HG02885 (cell line): Measurements from ENCODE around the gene TAF4.

Experiments
- ATAC-seq: cut with Tn5 transposase; IDR thresholded peaks from one replicate; pipeline ENCODE4 v1.9.1; 2021; ENCODE audit warnings: mild to moderate bottlenecking; ENCODE audit not compliant: unreplicated experiment, poor library complexity

TAF4 gene

DNA sequence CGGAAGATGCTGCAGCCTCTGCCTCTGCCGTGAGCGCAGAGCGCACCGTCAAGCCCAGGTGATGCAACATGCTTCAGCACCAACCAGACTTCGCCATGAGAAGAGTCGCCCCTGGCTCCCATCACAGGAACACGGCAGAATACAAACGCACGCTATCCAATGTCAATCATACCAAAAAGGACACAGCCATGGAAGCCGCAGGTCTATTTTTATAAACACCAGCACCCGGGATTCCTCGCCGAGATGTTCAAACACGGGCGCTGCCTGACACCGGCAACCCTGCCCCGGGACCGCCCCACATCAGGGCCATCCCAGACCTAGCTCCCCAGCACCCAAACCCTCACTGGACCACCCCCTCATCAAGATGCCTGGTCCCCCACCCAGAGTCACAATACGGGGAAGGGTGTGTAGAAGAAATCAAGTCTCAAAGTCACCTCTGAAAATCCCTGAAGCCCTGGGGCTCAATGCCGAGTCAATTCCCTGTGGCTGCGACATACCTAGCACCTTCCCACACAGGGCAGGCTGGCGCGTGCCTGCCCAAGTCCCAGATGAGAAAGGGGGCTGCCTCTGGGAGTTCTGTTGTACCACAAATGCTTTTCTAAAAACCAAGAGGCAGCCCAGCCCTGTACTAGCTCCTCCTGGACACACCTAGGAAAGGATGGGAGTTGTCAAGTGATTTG lies 17.9 kb downstream of the TAF4 start:
- no peak for ATAC-seq

DNA sequence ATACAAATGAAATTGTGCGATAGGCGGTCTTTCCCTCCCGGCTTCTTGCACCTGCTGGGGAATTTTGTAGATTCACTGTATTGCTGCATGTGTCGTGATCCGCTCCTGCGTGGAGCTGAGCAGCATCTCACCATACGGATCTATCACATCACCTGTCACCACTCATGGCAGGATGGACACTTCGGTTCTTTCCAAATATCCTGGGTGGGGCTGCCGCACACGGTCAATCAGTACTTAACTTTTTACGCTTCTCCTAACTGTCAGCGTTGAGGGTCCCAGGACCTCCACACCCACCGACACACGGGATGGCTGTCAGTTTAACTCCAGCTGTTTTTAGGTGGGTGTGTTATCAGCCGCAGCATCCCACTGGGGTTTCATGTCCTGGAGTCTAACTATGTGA lies 19.2 kb downstream of the TAF4 start:
- ATAC-seq, result no peak

DNA sequence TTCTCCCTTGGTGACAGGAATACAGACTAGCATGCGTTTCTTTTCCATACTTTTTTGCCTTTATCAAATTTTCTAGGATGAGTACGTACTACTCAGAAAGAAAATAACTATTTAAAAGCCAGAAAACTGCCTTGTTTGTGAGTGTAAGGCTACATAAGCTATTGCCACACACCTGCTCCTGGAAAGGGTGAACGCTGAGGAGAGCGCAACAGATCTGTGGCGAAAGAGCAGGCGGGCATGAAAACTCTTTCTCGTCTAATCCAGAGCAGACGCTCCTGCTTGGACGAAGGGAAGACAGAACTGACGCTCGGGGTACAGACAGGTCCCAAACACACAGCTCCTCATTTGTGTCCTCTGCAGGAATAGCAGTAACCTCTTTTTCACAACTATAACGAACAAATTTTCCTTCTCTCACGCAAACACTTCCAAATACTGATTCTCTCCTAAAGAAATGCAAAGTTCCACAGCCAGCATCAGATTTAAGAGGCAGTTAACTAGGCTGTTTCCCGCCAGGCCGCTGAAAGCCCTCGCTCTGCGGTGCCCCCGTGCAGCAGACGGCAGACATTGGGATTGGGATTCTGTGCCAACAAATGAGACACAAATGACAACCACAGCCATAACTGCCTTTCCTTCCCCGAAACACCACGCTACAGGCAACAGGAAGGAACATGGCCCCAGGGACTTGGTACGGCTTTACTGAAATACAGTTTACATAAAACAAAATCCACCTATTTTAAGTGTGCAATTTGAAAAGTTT lies 20.0 kb downstream of the TAF4 start:
- no peak for ATAC-seq

DNA sequence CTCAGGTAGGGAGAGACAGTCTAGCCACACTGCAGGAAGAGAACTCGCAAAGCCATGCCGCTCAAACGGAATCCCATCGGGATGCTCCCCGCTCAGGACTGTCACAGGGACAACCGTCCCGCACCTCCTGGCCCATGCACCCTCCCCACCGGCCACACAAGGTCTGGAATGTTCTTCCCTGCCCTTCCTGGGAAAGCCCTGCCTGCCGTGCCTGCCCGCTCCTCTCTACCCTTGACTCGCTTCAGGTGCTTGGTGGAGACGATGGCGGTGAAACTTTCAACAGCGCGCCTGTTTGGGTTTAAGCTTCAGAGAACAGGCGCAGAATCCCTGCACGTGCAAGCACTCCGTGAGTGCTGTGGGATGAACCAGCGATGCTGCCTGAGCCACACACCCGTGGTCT lies 20.6 kb downstream of the TAF4 start:
- no peak for ATAC-seq

DNA sequence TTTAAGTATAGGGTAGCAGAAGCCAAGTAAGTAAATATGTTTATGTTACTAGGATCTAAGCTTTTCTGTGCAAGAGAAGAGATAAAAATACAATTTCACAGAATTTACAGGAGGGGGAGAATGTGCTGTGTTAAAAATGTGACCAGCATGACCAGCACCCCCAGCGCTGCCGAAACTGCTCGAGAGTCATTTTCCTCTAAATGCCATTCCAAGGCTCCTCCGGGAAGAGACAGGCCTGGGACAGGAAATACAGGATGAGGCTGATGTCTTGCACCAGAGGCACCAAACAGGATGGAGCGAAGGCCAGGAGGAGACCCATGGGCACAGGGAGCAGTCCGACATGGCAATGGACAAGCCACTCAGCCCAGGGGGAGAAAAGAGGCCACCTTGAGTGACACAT lies 21.1 kb downstream of the TAF4 start:
- ATAC-seq, result no peak

DNA sequence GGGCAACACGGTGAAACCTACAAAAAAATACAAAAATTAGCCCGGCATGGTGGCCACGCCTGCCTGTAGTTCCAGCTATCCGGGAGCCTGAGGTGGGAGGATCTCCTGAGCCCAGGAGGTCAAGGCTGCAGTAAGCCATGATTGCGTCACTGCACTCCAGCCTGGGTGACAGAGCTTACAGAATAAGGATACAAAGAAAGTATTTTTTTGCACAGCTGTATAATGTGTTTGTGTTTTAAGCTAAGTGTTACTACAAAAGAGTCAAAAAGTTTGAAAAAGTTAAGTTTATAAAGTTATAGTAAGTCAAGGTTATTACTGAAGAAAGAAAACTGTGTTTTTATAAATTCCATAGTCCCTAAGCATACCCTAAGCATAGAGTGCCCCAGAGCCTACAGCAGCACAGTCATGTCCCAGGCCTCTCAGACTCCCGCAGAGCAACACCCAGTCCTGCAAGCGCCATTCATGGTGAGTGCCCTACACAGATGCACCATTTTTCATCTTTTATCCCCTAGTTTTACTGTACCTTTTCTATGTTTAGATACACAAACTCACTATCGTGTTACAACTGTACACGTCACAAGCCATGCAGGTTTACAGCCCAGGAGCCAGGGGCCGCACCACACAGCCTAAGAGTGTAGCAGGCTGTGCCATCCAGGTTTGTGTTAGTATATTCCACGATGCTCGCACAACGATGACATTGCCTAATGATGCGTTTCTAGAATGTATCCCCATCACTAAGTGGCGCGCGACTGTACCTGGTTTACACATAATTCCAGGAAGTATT lies 22.4 kb downstream of the TAF4 start:
- ATAC-seq, result no peak

DNA sequence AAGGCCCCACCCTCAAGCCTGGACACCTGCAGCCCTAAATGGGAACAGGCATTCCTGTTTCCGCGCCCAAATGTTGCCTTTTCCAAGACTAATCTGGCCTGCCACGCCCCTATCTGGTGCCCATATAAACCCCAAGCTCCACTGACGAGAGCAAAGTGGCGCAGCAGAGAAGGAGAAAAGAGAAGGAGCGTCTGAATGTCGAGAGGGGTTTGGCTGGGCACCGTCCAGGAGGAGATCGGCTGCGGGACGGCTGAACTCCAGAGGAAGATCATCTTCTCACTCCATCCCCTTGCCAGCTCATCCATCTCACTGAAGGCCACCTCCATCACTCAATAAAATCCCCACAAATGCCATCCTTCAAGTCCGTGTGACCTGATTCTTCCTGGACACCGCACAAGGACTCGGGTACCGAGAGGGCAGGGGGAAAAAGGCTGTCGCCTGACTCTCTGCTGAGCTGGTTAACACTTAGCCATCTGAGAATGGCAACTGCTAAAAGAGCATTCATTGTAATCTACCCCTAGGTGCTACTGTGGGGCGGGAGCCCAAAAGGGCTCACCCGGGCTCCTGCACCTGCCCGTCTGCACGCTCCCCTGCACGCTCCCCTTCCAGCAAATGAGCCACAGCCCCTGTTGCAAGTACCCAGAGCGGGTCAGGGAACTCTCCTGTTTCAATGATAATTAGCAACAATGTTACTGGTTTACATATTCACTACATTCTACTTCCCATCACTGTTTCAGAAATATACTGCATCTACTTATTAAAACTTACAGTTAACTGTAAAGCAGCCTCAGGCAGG lies 23.5 kb downstream of the TAF4 start:
- ATAC-seq, result no peak

DNA sequence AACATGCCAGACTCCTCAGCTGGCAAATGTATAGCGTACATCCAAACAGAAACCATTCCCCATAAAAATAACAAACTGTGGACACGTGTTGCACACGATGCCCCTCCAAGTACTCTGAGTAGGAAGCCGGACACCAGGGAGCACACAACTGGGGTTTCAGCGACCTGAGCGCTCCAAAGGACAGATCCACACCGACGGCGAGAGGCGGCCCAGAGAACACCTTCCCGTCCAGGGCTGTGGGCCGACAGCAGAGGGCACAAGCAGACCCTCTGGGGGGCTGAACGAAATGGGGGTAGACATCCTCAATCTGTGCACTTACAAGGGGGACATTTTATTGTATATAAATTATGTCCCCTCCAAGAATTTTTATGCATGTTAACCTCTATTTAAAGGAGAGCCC lies 24.7 kb downstream of the TAF4 start:
- ATAC-seq, result no peak

DNA sequence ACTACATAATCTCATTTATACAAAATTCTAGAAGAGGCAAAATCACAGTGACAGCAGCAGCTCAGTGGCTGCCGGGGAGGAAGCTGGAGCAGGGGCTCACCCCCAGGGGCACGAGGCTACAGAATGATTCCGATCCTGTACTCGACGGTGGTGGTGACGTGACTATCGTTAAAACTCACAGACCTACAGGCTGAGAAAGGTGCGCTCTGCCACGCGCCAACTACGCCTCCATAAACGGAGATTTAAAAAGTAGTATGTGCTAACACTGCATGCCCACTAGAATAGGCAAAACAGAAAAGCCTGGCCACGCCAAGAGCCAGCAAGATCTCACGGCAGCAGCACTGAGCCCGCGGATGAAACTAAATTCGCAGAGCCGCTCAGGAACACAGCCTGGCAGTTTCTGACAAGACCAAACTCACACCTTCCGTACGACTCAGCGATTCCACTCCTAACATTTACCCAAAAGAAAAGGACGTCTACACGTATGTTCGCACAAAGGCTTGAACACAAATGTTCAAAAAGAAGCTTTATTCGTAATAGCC lies 25.2 kb downstream of the TAF4 start:
- no peak for ATAC-seq

DNA sequence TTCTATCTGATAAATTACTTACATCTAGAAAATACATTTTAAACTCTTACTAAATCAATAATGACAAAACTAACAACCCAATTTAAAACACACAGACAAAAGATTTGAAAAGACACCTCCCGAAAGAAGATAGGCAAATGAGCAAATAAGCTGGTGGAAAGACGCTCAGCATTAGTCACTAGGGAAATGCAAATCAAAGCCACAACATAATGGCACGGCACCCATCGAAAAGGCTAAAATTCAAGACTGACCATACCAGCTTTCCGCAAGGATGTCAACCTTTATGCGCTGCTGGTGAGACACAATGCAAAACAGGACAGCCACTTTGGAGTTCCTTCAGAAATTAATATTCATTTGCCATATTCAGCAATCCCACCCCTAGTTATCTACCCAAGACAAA lies 25.9 kb downstream of the TAF4 start:
- no peak for ATAC-seq

DNA sequence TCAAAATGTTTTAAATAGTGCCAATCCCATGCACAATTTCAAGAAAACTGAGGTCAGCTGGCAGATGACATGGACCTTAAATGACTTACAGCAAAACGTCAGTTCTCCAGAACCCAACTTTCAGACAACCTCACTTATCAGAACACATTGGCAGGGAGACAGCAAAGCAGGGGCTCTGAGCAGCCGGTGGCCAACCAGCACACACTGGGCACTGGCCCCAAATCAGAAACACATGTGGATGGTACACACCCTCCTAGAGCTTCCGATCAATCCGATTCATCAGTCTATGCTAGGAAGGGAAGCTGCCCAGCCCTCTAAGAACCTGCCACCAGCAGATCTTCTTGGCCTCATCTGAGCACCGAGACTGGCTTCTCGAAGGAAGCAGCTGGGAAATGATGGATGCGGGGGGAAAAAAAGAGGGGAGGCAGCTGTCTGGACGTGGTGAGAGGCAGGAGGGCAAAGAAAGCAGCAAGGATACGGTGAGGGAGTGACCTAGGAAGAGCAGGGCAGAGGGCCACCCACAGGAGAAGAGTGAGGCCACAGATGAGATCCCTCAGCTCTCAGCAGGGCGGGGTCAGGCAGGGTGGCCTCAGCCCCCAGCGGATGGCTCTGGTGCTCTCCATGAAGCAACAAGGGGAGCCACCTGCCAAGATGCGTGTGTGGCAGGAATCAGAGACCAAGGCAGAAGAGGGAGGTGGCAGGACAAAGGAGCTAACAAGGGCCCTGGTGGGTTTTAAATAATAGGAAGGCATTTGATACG lies 32.9 kb downstream of the TAF4 start:
- no peak for ATAC-seq

DNA sequence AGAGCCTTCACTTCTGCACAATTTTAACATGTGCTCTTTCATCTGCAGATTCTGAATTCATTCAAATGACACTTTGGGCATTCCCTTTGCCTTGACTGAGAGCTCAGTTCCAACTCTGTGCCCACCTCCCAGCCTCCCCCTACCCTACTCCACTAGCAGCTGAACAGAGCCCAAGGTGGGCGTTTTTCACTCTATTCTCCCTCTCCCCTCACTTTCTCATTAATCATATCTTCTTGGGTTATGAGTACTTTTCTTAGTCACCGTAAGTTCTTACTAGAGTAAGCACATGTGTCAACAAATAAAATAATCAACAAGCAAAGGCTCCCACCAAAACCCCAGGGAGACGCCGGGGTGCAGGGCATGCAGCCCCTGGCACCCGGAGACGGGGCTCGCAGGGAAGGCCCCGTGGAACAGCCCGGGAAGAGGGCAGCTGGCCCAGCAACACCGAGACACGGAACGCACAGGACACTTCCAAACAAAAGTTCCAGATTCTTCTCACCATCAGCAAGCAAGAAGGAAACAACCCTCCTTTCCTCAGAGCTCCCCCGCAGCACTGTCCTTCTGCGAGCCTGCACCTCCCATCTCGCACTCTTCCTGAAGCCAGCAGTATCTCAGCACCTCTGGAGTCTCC lies 34.1 kb downstream of the TAF4 start:
- no peak for ATAC-seq

DNA sequence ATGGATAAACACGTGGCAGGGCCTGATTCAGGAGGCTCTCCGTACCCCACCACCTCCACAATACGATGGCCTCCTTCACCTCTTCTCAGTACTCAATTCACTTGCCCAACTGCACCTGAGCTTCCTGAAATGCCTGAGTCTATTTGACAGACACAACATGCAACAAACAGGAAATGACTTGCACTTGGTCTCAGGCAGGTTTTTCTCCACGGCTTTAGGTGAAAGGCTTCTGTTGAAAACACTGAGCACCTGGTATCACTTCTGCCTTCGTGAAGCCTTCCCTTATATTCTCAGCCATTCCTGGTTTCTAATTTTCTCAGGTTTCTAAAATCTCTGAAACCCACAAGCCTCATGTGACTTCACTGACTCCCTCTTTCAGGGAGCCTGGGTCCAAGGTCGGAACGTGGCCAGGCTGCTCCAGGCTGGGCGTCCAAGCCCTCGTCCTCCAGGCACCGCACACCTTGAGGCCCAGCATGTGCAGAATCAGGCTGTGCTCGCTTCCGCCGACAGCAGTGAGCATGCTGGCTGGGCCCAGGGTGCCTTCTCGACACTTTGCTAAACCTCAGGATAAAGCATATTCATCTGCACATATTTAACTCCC lies 34.7 kb downstream of the TAF4 start:
- peak; percentile 71 for ATAC-seq

DNA sequence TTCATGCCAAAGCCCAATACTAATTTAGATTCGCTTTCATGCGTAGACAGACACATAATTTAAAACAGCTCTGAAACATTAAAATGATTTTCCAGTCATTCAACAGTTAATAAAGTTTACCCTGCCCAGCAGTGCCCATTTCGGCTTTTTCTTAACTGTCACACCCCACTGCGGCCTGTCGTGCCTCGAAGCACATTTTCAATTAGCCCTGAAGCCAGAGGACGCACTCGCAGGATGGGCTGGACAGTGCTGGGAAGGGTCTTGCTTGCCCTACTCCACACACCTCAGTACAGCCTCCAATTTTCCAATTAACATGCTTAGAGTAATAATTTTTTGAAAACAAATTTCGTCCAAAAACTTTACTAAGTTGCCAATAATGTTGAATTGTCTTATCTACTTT lies 35.3 kb downstream of the TAF4 start:
- no peak for ATAC-seq

DNA sequence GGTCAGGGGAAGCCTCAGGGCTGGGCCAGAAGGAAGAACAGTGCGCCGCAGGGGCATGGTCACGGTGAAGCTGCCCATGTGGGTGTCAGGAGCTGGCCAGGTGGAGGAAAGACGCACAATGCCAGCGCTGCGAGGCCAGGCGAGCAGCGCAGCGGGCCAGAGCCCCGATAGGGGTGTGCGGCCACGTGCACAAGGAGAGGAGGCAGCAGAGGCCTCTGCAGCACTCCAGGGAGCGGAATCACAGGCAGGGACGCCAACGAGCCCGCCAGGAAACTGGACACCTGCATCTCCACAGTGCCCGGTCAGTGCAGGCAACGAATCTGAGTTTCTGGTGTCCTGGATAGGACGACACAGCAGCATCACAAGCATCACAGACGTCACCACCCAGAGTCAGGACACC lies 35.7 kb downstream of the TAF4 start:
- no peak for ATAC-seq

DNA sequence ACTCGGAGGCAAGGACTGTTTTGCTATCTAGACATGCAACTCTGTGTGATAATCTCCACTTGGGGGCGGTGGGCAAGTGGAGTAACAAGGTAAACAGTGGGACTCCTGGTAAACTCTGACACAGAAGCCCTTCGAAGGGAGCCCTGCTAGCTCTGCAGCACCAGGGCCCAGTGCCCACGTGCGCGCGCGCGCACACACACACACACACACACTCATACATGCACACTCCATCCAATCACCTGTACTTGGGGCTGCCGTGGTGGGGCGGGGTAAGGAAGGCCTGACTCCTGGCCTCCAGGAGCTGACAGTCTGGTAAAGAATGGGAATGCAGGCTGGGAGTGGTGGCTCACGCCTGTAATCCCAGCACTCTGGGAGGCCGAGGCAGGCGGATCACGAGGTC lies 36.4 kb downstream of the TAF4 start:
- ATAC-seq, result no peak

DNA sequence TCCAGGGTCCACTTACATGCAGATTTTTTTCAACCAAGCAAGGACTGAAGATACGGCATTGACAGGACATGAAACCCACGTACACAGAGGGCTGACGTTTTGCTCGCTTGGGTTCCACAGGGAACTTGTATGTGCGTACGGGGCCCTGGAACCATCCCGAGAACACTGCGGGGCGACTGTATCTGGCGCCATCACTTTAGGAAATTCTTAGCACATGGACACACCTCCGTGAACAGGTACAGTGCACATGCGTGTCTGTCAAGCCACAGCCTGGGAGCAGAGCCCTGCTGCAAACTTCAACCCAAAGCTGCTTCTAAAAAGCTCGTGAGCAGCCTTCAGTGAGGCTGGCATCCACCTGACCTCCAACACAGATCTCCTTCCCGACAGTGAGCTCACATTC lies 37.3 kb downstream of the TAF4 start:
- ATAC-seq, result no peak

DNA sequence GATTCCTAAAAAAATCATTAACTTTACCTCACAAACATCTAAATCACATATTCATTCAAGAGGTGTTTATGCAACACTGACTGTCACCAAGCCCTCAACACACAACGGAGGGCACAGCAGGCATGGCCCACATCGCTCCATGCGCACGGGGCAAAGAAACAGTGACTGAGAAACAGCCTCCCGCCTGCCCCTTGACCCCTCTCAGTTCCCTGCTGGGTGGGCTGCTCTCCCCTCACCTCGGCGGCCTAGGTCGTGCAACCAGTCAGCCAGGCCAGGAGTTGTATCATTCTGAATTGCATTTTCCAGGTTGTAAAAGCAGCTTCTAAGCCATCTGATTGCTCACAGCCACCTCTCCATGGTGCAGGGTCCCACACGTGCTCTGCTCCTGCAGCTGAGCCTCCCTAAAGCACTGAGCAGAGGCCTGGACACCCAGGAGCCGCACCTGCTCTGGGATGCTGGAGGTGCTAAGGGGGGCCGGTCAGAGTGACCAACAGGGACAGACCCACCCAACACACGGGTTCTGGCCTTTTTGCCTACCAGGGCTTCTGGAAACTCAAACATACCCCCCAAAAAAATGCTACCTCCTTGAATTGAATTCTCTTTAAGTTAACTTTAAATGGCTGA lies 37.9 kb downstream of the TAF4 start:
- ATAC-seq, result no peak
